Measurements from ENCODE around the gene UQCRH. TPM values are rescaled to one million over a fixed set of nuclear protein-coding genes. Genes with fewer than 3 reads are reported as not detected.

UQCRH gene
- polyA plus RNA-seq (2013, experiment 1 of 2): 545 TPM
- 552 TPM for polyA plus RNA-seq (2013, experiment 2 of 2)

- peak within 1 kb of the TSS; percentile 92 for H3K27ac ChIP-seq (ENCODE audit: low read depth, low read length)
- peak within 1 kb of the TSS; percentile 92 for H3K9ac ChIP-seq (ENCODE audit: low read depth, low read length)
- H3K4me1 ChIP-seq (ENCODE audit: insufficient read depth, low read length): peaks cover 33% of the 10 kb centered on the region
- H3K27me3 ChIP-seq (ENCODE audit: insufficient read depth, low read length): no peaks in the 10 kb centered on the region
- peaks cover 13% of the 10 kb centered on the region; the same call in 1 of the 2 replicates for H3K36me3 ChIP-seq (ENCODE audit: insufficient read depth, low read length)
- WGBS: under 1% methylated on average over 58 of the region's 61 CpGs
- peak within 1 kb of the TSS; percentile 82 for H3K4me3 ChIP-seq (ENCODE audit: low read length)
- no peaks in the 10 kb centered on the region for H3K9me3 ChIP-seq (ENCODE audit: insufficient read depth, low read depth, low read length)
These were observed at the start of gene UQCRH, which contains the start of gene LRRC41 for GRCh38 chr1:46303038-46303871. TSS of gene UQCRH (plus strand) at chr1:46303698. CDS start at chr1:46303767, 69 bp downstream. TSS of gene LRRC41 (minus strand) at chr1:46303616. CDS start at chr1:46303322, 294 bp downstream.

DNA sequence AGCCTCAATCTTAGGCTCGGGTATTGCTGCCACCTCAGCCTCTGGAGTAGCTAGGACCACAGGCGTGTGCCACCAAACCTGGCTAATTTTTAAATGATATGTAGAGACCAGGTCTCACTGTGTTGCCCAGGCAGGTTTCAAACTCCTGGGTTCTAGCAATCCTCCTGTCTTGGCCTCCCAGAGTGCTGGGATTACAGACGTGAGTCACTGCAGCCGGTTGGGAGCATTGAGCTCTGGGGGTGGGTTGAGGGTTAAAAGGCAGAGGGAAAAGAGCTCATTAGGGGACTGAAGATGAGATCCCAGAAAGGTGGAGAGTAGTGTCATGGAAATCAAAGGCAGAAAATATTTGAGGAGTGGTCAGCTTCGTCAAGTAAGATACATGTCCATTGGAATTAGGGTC, 48.8 kb upstream of the UQCRH start:
- H3K9me3 ChIP-seq (ENCODE audit: insufficient read depth, low read depth, low read length): no peaks in the 10 kb centered on the region
- WGBS: 89% methylated on average over 5 of the region's 5 CpGs
- H3K4me3 ChIP-seq (ENCODE audit: low read length): no peak overlapping the region
- no peak overlapping the region for H3K27ac ChIP-seq (ENCODE audit: low read depth, low read length)
- no peak overlapping the region for H3K9ac ChIP-seq (ENCODE audit: low read depth, low read length)
- no peaks in the 10 kb centered on the region; the same call in 1 of the 2 replicates for H3K4me1 ChIP-seq (ENCODE audit: insufficient read depth, low read length)
- peaks cover 88% of the 10 kb centered on the region for H3K36me3 ChIP-seq (ENCODE audit: insufficient read depth, low read length)
- H3K27me3 ChIP-seq (ENCODE audit: insufficient read depth, low read length): no peaks in the 10 kb centered on the region

DNA sequence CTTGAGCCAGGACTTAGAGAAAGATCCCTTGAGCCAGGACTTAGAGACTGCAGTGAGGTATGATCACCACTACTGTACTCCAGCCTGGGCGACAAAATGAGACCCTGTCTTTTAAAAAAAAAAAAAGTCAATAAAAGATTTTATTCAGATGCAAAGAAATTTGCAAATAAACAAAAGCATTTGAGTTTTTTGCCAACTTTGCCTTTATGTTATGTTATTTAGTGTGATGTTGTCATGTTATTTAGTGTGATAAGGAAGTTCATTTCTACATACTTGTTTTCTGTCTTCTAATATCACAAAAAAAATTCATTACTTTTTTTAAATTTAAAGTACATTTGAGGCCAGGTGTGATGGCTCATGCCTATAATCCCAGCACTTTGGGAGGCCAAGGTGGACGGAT, 47.0 kb upstream of the UQCRH start:
- H3K27ac ChIP-seq (ENCODE audit: low read depth, low read length): no peak overlapping the region
- no peak overlapping the region for H3K4me3 ChIP-seq (ENCODE audit: low read length)
- 90% methylated on average over 1 of the region's 2 CpGs for WGBS
- no peaks in the 10 kb centered on the region for H3K27me3 ChIP-seq (ENCODE audit: insufficient read depth, low read length)
- H3K9me3 ChIP-seq (ENCODE audit: insufficient read depth, low read depth, low read length): no peaks in the 10 kb centered on the region
- peaks cover 89% of the 10 kb centered on the region for H3K36me3 ChIP-seq (ENCODE audit: insufficient read depth, low read length)
- no peaks in the 10 kb centered on the region; the same call in 1 of the 2 replicates for H3K4me1 ChIP-seq (ENCODE audit: insufficient read depth, low read length)
- H3K9ac ChIP-seq (ENCODE audit: low read depth, low read length): no peak overlapping the region

GRCh38 chr1:46262508-46262907, 41.0 kb upstream of the UQCRH start:
- H3K27ac ChIP-seq (ENCODE audit: low read depth, low read length): peak overlapping the region; percentile 28; the same call in 1 of the 2 replicates
- no peak overlapping the region for H3K4me3 ChIP-seq (ENCODE audit: low read length)
- WGBS: 81% methylated on average over 1 of the region's 1 CpG
- no peaks in the 10 kb centered on the region for H3K27me3 ChIP-seq (ENCODE audit: insufficient read depth, low read length)
- H3K9ac ChIP-seq (ENCODE audit: low read depth, low read length): no peak overlapping the region
- no peaks in the 10 kb centered on the region for H3K9me3 ChIP-seq (ENCODE audit: insufficient read depth, low read depth, low read length)
- H3K36me3 ChIP-seq (ENCODE audit: insufficient read depth, low read length): peaks cover 97% of the 10 kb centered on the region
- H3K4me1 ChIP-seq (ENCODE audit: insufficient read depth, low read length): no peaks in the 10 kb centered on the region

GRCh38 chr1:46263146-46263545, 40.4 kb upstream of the UQCRH start:
- H3K4me1 ChIP-seq (ENCODE audit: insufficient read depth, low read length): no peaks in the 10 kb centered on the region
- peak overlapping the region; percentile 28; the same call in 1 of the 2 replicates for H3K27ac ChIP-seq (ENCODE audit: low read depth, low read length)
- H3K4me3 ChIP-seq (ENCODE audit: low read length): no peak overlapping the region
- WGBS: 83% methylated on average over 2 of the region's 2 CpGs
- no peaks in the 10 kb centered on the region for H3K27me3 ChIP-seq (ENCODE audit: insufficient read depth, low read length)
- no peak overlapping the region for H3K9ac ChIP-seq (ENCODE audit: low read depth, low read length)
- no peaks in the 10 kb centered on the region for H3K9me3 ChIP-seq (ENCODE audit: insufficient read depth, low read depth, low read length)
- peaks cover 97% of the 10 kb centered on the region for H3K36me3 ChIP-seq (ENCODE audit: insufficient read depth, low read length)

DNA sequence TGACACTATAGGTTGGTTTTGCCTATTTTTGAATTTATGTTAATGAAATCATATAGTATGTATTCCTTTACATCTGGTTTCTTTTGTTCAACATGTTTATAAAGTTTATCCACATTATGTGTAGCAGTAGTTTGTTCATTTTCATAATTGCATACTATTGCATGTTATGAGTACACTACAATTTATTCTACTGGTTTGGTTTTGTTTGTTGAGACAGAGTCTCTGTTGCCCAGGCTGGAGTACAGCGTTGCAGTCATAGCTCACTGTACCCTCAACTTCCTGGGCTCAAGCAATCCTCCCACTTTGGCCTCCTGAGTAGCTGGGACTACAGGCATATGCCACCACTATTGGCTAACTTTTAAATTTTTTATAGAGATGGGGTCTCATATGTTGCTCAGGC, 34.9 kb upstream of the UQCRH start:
- no peak overlapping the region for H3K27ac ChIP-seq (ENCODE audit: low read depth, low read length)
- 87% methylated on average over 1 of the region's 1 CpG for WGBS
- H3K4me3 ChIP-seq (ENCODE audit: low read length): no peak overlapping the region
- peaks cover 100% of the 10 kb centered on the region for H3K36me3 ChIP-seq (ENCODE audit: insufficient read depth, low read length)
- no peak overlapping the region for H3K9ac ChIP-seq (ENCODE audit: low read depth, low read length)
- no peaks in the 10 kb centered on the region for H3K4me1 ChIP-seq (ENCODE audit: insufficient read depth, low read length)
- H3K27me3 ChIP-seq (ENCODE audit: insufficient read depth, low read length): no peaks in the 10 kb centered on the region
- no peaks in the 10 kb centered on the region for H3K9me3 ChIP-seq (ENCODE audit: insufficient read depth, low read depth, low read length)

DNA sequence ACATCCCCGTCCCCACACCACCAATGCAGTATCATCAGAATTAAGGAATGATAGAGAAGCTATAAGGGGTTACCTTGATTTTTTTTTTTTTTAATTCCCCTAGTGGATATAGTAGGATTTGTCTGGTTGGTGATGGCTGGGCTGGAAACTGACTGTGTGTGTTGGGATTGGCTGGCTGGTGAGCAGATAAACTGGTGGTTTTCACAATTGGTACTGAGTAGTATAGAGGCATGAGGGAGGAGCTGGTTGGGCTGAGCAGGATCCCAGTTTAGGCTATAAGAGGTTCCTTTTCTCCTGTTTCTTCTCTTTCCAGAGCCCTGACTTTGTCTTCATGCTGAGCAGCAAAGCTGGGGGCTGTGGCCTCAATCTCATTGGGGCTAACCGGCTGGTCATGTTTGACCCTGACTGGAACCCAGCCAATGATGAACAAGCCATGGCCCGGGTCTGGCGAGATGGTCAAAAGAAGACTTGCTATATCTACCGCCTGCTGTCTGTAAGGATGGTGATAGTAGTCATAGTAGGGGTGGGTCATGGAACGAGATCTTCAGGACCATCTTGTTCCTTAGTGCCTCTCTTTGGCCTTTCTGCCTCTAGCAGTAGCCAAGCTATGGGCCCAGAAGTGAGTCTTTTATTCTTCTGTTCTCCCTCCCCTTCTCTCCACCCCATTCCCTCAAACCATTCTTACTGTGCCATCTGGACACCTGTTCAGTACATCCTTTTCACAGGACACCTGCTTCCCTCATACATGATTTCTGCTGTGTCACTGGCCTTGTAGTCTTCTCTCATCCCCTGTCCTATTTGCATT, 29.1 kb upstream of the UQCRH start:
- WGBS: 98% methylated on average over 5 of the region's 6 CpGs
- no peaks in the 10 kb centered on the region for H3K27me3 ChIP-seq (ENCODE audit: insufficient read depth, low read length)
- H3K36me3 ChIP-seq (ENCODE audit: insufficient read depth, low read length): peaks cover 100% of the 10 kb centered on the region
- no peaks in the 10 kb centered on the region for H3K9me3 ChIP-seq (ENCODE audit: insufficient read depth, low read depth, low read length)
- H3K9ac ChIP-seq (ENCODE audit: low read depth, low read length): no peak overlapping the region
- no peak overlapping the region for H3K4me3 ChIP-seq (ENCODE audit: low read length)
- no peaks in the 10 kb centered on the region for H3K4me1 ChIP-seq (ENCODE audit: insufficient read depth, low read length)
- H3K27ac ChIP-seq (ENCODE audit: low read depth, low read length): no peak overlapping the region

DNA sequence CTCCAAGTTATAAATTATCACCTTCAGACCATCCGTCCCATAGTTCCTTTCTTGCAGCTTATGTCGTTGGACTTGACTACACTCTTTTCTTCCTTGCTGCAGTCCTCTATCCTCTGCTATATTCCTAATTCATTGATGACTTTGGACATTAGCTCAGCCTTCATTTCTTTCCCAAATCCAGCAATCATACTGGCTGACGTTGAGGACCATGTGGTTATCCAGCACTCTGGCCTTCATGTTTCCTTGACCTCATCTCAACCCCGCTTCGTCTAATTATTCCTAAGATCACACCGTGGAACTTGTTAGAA, 28.5 kb upstream of the UQCRH start:
- Histone ChIP-seq H3K9ac (ENCODE audit: low read depth, low read length) (no peak overlapping the region), H3K27ac (ENCODE audit: low read depth, low read length) (no peak overlapping the region), H3K36me3 (ENCODE audit: insufficient read depth, low read length) (peaks cover 100% of the 10 kb centered on the region), H3K27me3 (ENCODE audit: insufficient read depth, low read length) (no peaks in the 10 kb centered on the region), H3K4me1 (ENCODE audit: insufficient read depth, low read length) (no peaks in the 10 kb centered on the region), H3K9me3 (ENCODE audit: insufficient read depth, low read depth, low read length) (no peaks in the 10 kb centered on the region), H3K4me3 (ENCODE audit: low read length) (no peak overlapping the region)
- WGBS: 95% methylated on average over 6 of the region's 6 CpGs

DNA sequence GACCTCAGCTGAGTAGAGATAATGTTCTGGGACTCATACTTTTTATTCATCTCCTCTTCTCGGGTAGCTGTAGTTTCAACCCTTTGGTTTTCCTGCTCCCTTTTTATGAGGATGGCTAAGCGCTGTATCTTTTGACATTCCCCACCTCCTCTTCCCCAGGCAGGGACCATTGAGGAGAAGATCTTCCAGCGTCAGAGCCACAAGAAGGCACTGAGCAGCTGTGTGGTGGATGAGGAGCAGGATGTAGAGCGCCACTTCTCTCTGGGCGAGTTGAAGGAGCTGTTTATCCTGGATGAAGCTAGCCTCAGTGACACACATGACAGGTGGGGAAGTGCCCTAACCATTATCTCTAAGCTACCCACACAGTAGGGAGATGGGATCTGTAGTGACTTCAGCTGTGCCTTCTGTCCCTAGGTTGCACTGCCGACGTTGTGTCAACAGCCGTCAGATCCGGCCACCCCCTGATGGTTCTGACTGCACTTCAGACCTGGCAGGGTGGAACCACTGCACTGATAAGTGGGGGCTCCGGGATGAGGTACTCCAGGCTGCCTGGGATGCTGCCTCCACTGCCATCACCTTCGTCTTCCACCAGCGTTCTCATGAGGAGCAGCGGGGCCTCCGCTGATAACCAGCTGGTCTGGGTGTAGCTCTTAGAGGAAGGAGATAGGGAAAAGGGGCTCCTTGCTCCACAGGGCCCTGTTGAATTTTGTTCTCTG, 25.7 kb upstream of the UQCRH start:
- Histone ChIP-seq H3K36me3 (ENCODE audit: insufficient read depth, low read length) (peaks cover 93% of the 10 kb centered on the region), H3K4me3 (ENCODE audit: low read length) (no peak overlapping the region), H3K4me1 (ENCODE audit: insufficient read depth, low read length) (no peaks in the 10 kb centered on the region), H3K9ac (ENCODE audit: low read depth, low read length) (no peak overlapping the region), H3K27ac (ENCODE audit: low read depth, low read length) (no peak overlapping the region), H3K27me3 (ENCODE audit: insufficient read depth, low read length) (no peaks in the 10 kb centered on the region), H3K9me3 (ENCODE audit: insufficient read depth, low read depth, low read length) (no peaks in the 10 kb centered on the region)
- 95% methylated on average over 14 of the region's 14 CpGs for WGBS

DNA sequence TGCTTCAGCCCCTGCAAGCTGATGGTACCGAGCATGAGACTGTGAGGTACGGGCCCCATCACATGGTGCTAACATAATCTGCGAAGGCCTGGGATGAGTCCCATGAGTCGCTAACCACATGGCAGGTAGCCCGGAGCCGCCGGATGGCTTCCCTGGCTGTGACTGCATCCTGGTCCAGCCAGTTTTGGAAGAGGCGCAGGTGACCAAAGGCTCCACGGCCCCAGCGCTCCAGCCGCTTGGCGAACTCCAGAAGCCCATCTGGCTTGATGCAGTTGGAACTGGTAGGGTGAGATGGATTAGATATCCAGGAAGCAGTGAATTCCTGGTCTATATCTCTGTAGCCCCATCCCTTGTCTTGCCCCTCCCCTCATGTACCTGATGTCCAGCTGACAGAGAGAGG, 24.7 kb upstream of the UQCRH start:
- H3K36me3 ChIP-seq (ENCODE audit: insufficient read depth, low read length): peaks cover 87% of the 10 kb centered on the region

DNA sequence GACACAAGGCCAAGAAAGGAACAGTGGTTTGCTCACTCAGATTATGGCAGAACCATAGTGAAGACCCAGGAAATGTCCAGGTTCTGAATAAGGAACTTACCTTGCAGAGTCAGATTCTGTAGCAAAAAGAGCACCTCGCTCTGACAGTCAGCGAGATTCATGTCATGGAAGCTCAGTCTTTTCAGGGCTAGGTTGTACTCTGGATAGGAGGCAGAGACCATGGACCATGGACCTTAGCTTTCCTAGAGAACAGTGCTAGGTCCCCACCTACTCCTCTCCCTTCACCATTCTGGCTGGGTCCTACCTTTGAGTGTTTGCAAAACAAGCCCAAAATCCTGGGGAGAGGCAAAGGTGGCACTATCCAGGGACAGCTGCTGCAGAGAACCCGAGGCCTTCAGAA, 23.4 kb upstream of the UQCRH start:
- Histone ChIP-seq H3K9me3 (ENCODE audit: insufficient read depth, low read depth, low read length) (no peaks in the 10 kb centered on the region), H3K4me3 (ENCODE audit: low read length) (no peak overlapping the region), H3K27ac (ENCODE audit: low read depth, low read length) (no peak overlapping the region), H3K36me3 (ENCODE audit: insufficient read depth, low read length) (peaks cover 87% of the 10 kb centered on the region), H3K4me1 (ENCODE audit: insufficient read depth, low read length) (no peaks in the 10 kb centered on the region), H3K9ac (ENCODE audit: low read depth, low read length) (no peak overlapping the region), H3K27me3 (ENCODE audit: insufficient read depth, low read length) (no peaks in the 10 kb centered on the region)
- WGBS: 96% methylated on average over 3 of the region's 3 CpGs

More for the DNA sequence above, 24.7 kb upstream of the UQCRH start:
- WGBS: 96% methylated on average over 12 of the region's 12 CpGs
- Histone ChIP-seq H3K9me3 (ENCODE audit: insufficient read depth, low read depth, low read length) (no peaks in the 10 kb centered on the region), H3K4me3 (ENCODE audit: low read length) (no peak overlapping the region), H3K4me1 (ENCODE audit: insufficient read depth, low read length) (no peaks in the 10 kb centered on the region), H3K27ac (ENCODE audit: low read depth, low read length) (no peak overlapping the region), H3K9ac (ENCODE audit: low read depth, low read length) (no peak overlapping the region), H3K27me3 (ENCODE audit: insufficient read depth, low read length) (no peaks in the 10 kb centered on the region)
